NCI-H1436 treated with DMSO at 0.1 percent for 48 hours (cell line): ENCODE data around the gene PPP1R9A.

Source experiments
- DNase-seq: peaks from one replicate; lab custom pipeline; 2025; lab: John Stamatoyannopoulos, UW

PPP1R9A gene

GRCh38 chr7:94907026-94907810 is at the start of gene PPP1R9A:
Gene PPP1R9A, plus strand, starts transcription at chr7:94907594. Its CDS starts 2,520 bp downstream, at chr7:94910114.
- DNase-seq, result peak; percentile 6

GRCh38 chr7:94871132-94871531 is 36.3 kb upstream of the PPP1R9A start:
- no peak for DNase-seq

- no peak for DNase-seq
These were observed 34.2 kb upstream of the PPP1R9A start for GRCh38 chr7:94873239-94873638.

GRCh38 chr7:94874036-94874785 is 33.2 kb upstream of the PPP1R9A start:
- no peak for DNase-seq

- no peak for DNase-seq
These were observed 32.2 kb upstream of the PPP1R9A start for GRCh38 chr7:94875201-94875600.

DNA sequence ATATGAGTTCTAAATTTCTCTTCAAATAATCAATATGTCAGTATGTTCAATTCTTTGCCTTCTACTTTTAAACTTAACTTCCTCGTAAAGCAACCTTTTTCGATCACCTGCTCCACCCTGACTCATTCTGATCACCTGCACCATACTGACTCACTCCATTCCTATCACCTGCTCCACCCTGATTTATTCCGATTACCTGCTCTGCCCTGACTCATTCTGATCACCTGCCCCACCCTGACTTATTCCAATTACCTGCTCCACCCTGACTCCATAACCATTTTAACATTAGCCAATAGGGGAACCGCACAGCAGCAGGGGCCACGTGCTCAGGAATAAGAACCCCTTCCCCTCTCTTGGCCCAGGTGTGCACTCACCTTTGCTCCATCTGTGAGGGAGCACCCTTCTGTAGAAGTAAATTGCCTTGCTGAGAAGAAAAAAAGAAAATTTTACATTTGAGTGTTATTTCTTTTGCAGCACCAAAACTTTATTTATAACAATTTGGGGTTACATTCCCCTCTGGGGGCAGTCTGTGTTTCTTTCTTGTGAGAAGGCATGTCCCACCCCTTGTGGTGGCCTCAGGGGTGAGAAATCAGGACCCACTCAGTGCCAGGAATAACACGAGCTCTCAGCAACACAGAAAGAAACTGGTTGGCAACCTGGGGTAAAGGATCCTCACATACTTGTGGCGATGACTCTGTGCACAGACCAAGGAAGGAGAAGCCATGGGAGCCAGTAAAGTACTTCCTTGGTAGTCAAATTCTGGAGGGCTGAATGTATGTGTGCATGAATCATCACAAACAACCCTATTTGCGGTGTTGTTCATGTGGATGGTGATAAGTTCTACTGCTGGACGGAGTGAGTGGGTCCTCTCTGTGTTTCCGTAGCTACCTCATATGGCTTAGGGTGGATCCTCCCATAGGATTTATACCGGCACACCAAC is 29.4 kb upstream of the PPP1R9A start:
- DNase-seq, result no peak

DNA sequence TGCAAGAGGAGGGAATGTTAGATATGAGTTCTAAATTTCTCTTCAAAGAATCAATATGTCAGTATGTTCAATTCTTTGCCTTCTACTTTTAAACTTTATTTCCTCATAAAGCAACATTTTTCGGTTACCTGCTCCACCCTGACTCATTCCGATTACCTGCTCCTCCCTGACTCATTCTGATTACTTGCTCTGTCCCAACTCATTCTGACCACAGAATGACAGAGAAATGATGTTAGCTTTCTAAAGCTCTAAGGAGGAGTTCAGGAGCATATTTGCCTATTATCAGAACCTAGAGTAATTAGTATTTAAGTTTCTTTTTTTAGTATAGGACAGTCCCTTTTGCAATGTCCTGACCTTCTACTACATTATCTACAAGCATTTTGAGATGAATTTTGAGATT is 24.5 kb upstream of the PPP1R9A start:
- no peak for DNase-seq

- DNase-seq, result no peak
These were observed 23.8 kb upstream of the PPP1R9A start for GRCh38 chr7:94883616-94884015.

DNA sequence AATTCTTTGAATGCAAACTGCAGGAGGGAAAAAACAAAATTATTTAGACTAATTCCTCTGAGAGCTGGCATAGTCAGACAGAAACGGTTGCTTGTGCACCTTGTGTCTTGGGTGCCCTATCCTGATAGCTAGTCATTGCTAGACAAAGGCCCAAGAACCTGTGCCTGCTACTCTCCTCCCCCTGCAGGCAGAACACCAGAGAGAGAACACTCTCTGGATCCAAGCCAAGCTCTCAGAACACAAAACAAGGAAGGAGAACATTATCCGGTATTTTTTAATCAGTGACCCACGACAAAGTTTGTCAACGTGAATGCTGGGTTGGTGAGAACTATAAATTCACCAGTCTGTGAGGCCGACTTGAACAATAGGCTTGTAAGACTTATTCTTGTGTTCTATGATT is 18.8 kb upstream of the PPP1R9A start:
- no peak for DNase-seq

- no peak for DNase-seq
These were observed 18.3 kb upstream of the PPP1R9A start for GRCh38 chr7:94888995-94889523.

GRCh38 chr7:94890216-94890615 is 17.2 kb upstream of the PPP1R9A start:
- no peak for DNase-seq

- no peak for DNase-seq
These were observed 13.7 kb upstream of the PPP1R9A start for GRCh38 chr7:94893661-94894060.

- DNase-seq, result no peak
These were observed 9.9 kb upstream of the PPP1R9A start for GRCh38 chr7:94897541-94897940.

DNA sequence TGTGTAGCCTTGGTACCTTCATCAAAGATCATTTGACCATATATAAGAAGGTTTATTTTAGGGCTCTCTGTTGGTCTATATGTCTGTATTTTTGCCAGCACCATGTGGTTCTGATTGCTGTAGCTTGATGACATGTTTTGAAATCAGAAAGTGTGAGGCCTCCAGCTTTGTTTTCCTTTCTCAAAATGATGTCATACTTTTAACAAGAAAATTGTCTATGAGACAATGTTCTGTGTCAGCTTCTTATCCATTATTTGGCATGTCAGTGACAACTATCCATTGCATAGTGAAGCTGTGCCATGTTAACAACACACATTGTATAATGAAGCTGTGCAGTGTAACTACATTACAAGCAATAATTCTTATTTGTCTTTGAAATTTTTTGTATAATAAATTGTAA is 9.1 kb upstream of the PPP1R9A start:
- no peak for DNase-seq

GRCh38 chr7:94901981-94902380 is 5.4 kb upstream of the PPP1R9A start:
- DNase-seq, result no peak

GRCh38 chr7:94903971-94904370 is 3.4 kb upstream of the PPP1R9A start:
- DNase-seq, result no peak

DNA sequence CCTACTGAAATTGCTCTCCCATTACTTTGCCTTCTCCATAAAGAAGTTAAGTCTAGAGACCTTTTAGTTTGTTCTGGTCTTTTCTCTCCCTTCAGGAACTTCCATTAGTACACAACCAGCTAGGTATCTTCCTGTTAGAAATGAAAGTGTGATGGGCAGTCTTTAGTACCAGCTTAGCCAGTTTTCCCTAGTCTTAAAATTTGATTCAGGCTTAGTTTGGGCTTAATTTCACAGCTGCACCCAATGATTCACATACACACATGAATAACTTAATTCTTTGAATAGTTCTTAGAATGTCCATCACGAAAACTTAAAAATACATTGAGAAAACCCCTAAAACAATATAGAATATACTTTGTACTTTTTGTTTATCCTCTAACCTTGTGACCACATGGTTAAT is 2.4 kb upstream of the PPP1R9A start:
- no peak for DNase-seq

GRCh38 chr7:94906065-94906851 is 1.1 kb upstream of the PPP1R9A start:
- DNase-seq, result no peak

GRCh38 chr7:94907811-94908322 is 473 bp downstream of the PPP1R9A start:
- no peak for DNase-seq

DNA sequence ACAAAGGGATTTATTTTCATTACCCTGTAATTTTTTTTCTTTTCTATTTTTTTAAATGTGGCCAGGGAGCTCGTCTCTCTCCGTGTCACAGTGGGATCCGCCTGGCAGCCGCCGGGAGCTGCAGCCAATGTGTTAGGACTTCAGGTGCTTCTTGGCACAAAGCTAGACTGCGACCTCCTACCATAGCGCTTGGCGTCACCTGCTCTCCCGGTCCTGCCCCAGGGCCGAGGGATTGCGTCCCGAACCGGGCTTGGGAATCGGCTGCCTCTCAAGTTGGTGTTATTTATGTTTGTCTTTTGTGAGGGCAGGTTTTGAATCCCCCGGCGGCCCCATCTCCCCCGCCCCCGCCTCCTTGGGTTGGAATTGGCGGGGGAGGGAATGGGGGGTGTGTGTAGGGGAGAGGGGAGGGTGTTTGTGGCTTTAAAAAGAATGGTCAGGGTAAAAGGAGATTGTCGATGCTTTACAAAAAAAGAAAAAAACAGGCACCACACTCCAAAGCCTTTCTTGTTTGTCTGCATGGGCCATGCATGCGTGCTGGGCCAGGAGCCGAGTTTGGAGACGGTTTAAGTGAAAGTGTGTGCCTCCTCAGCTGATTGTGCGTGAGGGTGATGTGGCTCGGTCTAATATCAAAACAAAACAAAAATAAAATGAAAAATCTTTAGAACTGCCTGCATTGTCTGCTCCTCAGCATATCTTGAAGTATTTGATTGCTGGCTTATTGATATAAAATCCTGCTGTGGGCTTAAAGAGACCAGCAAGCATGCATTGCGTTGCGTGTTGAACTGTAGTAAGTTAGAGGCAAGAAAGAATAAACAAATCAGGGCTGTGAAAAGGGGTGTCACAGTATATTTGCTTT is 1.2 kb downstream of the PPP1R9A start:
- no peak for DNase-seq
